NK-92 (cell line): ENCODE measurements around the gene ODF2.

ENCODE experiments used
- DNase-seq: peaks from one replicate; lab custom pipeline; 2025; ENCODE audit not compliant: unreplicated experiment; lab: John Stamatoyannopoulos, UW

Gene ODF2

DNA sequence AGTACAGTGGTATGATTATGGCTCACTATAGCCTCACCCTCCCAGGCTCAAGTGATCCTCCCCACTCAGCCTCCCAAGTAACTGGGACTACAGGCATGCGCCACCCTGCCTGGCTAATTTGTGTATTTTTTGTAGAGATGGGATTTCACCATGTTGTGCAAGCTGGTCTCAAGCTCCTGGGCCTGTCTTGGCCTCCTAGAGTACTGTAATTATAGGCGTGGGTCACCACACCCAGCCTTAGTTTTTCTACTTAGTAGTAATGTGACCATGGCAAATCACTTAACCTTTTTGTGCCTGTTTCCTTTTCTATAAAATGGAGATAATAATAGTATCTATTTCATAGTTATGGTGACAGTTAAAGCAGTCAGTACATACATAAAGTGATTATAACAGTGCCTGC, 70.9 kb downstream of the ODF2 start:
- DNase-seq: no peak

DNA sequence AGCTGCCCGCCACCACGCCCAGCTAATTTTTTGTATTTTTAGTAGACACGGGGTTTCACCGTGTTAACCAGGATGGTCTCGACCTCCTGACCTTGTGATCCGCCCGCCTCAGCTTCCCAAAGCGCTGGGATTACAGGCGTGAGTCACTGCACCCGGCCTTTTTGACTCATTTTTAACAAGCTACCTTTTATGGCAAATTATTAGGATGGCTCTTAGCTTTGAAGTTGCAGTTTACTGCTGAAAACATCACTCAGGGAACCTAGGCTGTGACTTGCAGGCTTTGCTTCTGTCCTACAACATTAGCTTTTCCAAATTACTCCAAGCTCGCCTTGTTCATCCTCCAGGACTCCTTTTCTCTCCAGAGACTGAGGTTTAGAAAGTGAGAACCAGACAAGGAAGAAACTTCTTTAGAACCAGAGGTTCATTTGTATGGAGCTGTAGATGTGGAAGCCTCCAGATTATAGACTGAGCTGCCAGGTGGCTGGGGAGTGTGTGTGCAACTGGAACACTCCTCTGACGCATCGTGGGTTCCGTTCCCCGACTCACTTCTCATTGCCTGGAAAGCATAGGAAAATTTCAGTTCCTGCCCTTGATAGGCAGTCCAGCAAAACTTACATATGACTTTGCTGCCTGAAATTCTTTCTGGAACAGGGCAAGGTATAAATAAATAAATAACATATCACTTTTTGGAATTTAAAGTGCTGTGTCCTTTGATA, 72.8 kb downstream of the ODF2 start:
- DNase-seq: no peak

DNA sequence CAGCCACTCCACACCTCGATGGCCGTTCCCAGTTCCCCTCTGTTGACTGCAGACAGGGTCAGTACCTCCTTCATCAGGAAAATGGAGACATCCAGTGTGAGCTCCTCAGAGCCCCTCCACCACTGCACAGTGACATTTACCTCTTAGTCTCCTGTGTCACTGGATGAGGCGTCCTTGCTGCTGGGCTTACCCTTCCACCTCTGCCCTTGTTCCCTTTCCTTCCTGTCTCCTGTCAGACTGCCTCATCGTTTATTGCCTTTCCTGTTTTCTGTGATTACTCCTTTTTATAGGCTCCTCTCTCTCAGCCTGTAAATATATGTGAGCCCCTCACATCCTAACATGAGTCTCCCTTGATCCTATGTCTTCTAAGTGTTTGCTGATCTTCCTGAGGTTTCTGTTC, 73.4 kb downstream of the ODF2 start:
- no peak for DNase-seq

DNA sequence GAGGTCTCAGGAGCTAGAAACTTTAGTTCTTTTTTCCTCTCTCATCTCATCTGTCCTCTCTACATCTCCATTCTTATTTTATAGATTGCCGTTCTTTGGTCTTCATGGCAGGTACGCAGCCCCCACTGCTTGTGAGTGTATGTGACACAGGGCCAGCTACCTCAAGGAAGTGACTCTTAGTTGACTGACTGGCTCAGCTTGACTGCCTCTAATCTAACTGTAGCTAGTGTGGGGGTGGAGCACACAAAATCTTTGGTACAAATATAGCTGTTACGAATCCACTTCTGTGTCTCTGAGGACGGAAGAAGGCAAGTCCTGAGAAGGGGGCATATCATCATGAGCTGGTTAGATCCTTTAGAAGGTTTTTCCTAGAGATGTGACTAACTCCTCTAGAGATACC, 76.8 kb downstream of the ODF2 start:
- no peak for DNase-seq

DNA sequence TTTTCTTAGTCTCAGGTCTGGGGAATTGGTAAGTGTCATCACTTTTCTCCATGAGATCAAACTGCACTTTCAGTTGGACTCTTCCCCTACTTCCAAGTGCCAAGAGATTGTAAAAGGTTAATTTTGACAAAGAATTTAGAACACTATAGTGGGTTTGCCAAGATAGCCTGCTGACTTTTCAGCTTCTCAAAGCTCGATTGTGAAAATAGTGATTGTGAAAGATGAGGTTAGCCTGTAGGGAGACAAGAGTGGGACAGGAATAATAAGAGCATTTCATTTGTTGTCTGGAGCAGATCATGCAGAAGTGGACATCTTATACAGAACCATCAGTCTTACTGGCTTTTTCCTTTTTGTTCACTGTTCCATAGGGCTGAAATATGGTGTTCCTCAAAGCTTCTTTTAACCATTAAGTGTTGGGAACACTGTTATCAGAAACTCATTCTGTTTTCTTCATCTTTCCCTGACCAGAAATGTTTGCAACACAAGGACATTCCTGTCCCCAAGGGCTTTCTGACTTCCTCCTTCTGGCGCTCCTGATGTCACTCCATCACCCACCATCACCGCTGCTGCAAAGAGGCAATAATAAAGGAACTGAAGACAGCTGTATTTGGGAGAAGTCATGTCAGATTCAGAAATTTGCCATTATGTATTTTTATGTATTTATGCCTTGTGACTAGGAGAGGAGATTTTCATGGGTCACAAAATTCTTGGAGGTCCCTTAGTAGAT, 85.0 kb downstream of the ODF2 start:
- no peak for DNase-seq

DNA sequence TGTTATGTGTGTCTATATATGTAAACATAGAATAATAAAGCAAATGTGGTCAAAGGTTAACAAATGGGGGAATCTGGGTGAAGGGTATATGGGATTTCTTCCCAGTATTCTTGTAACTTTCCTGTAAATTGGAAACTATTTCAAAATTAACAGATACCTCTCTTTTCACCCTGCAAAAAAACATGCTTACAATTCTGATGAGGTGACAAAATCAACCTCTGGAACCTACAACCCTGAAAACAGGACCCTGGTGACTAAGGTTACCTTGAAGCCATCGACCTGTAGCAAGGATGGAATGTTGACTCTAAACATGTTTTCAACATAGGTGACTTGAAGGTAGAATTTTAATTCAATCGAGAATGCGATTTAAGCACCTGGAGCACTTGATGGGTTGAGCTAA, 90.7 kb downstream of the ODF2 start:
- no peak for DNase-seq

DNA sequence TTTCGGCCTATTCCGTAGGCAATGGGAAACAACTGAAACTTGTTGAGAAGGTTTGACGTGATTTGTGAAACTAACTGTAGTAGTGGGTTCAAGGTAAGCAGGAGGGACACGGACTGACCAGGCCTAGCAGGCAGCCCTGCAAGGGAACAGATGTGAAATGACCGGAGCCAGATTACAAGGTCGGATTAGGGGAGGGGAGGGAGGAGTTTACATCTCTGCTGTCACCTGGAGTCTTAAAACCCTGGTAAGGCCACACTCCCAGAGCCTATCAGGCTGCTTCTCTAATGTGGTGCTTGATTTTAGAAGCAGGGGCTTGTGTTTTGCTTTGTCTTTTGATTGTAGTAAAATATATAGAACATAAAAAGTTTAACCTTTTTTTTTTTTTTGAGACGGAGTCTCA, 93.1 kb downstream of the ODF2 start:
- no peak for DNase-seq

DNA sequence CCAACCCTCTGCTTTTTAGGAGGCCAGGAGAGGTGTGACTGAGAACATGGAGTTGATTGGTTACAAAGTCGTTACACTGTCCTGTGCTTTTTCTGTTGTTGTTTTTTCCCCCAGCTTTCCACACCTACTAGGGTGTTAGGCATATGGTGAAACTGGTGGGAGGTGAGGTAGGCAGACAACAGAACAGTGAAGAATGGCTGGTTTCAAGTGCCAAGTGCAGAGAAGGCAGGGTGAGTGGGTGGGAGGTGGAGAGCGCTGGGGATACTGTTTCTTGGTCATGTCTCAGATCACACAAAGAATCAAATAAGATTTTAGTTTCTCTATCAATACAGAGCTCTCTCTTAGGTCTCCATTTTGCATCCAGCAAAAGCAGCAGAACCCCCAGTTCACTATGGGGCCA, 94.4 kb downstream of the ODF2 start:
- DNase-seq: no peak
